HEK293 (cell line): ENCODE data around the gene SLC25A13.

Experiments
- CTCF ChIA-PET: fragments of 350-600 bp; formaldehyde crosslinking; extraction: SDS; loops from one replicate; lab custom pipeline; 2021; ENCODE audit warnings: antibody characterized with exemption; lab: Yijun Ruan, JAX
- POLR2A ChIA-PET: fragments of 300-600 bp; formaldehyde crosslinking; extraction: SDS; loops from one replicate; lab custom pipeline; 2020; ENCODE audit warnings: antibody characterized with exemption, inconsistent platforms; lab: Yijun Ruan, JAX
- H3K27ac ChIP-seq: fragments of 200-500 bp; sonication (Bioruptor generic); 2 replicates; pipeline ENCODE4 v1.5.1; 2014; ENCODE audit warnings: low read depth, low read length, control low read depth, inconsistent platforms; ENCODE audit errors: extremely low read depth
- H3K36me3 ChIP-seq, 2 experiments: fragments of 200-500 bp in 1 of 2; sonication (Bioruptor generic) in 1 of 2; 1 replicate in 1 of 2; 2 replicates in 1 of 2; pipeline ENCODE4 v1.5.1; 2014 to 2017; ENCODE audit warnings: inconsistent platforms in 2 of 2, low read length in 2 of 2; ENCODE audit not compliant: control insufficient read depth in 2 of 2, insufficient read depth in 1 of 2
- H3K4me1 ChIP-seq: fragments of 200-500 bp; sonication (Bioruptor generic); 2 replicates; pipeline ENCODE4 v1.5.1; 2014; ENCODE audit warnings: mild to moderate bottlenecking, low read length, inconsistent platforms; ENCODE audit not compliant: control insufficient read depth, insufficient read depth
- H3K4me3 ChIP-seq: 2 replicates; pipeline ENCODE4 v1.5.1; 2011; ENCODE audit warnings: low read depth, mild to moderate bottlenecking, control low read depth, low read length, moderate library complexity
- H3K9me3 ChIP-seq: fragments of 200-500 bp; sonication (Bioruptor generic); 2 replicates; pipeline ENCODE4 v1.5.1; 2014; ENCODE audit warnings: low read depth, low read length, inconsistent platforms; ENCODE audit not compliant: control insufficient read depth, insufficient read depth
- INSM2 ChIP-seq: fragments of 450-650 bp; formaldehyde crosslinking; IDR thresholded peaks from 2 replicates; pipeline ENCODE4 v1.5.1; 2016; ENCODE audit warnings: missing biosample characterization, missing genetic modification characterization
- KLF1 ChIP-seq: fragments of 450-650 bp; formaldehyde crosslinking; IDR thresholded peaks from 2 replicates; pipeline ENCODE4 v1.5.1; 2016; ENCODE audit warnings: missing biosample characterization, missing genetic modification characterization
- KLF16 ChIP-seq: fragments of 450-650 bp; formaldehyde crosslinking; IDR thresholded peaks from 2 replicates; pipeline ENCODE4 v1.5.1; 2017; ENCODE audit warnings: missing biosample characterization, missing genetic modification characterization
- PRDM10 ChIP-seq: fragments of 450-650 bp; formaldehyde crosslinking; IDR thresholded peaks from 2 replicates; pipeline ENCODE4 v1.5.1; 2016; ENCODE audit warnings: missing biosample characterization, missing genetic modification characterization
- SP2 ChIP-seq: fragments of 450-650 bp; formaldehyde crosslinking; IDR thresholded peaks from 2 replicates; pipeline ENCODE4 v1.5.1; 2016; ENCODE audit warnings: missing biosample characterization, missing genetic modification characterization
- SP3 ChIP-seq: fragments of 450-650 bp; formaldehyde crosslinking; IDR thresholded peaks from 2 replicates; pipeline ENCODE4 v1.5.1; 2016; ENCODE audit warnings: missing biosample characterization, missing genetic modification characterization
- ZBTB1 ChIP-seq: fragments of 450-650 bp; formaldehyde crosslinking; IDR thresholded peaks from 2 replicates; pipeline ENCODE4 v1.5.1; 2016; ENCODE audit warnings: missing biosample characterization, missing genetic modification characterization
- ZBTB10 ChIP-seq: fragments of 450-650 bp; formaldehyde crosslinking; IDR thresholded peaks from 2 replicates; pipeline ENCODE4 v1.5.1; 2016; ENCODE audit warnings: missing biosample characterization, missing genetic modification characterization
- ZBTB17 ChIP-seq: fragments of 450-650 bp; formaldehyde crosslinking; IDR thresholded peaks from 2 replicates; pipeline ENCODE4 v1.5.1; 2016; ENCODE audit warnings: missing biosample characterization, missing genetic modification characterization
- ZEB2 ChIP-seq: fragments of 450-650 bp; formaldehyde crosslinking; IDR thresholded peaks from 2 replicates; pipeline ENCODE4 v1.5.1; 2016; ENCODE audit warnings: missing biosample characterization, missing genetic modification characterization
- ZNF175 ChIP-seq: fragments of 450-650 bp; formaldehyde crosslinking; IDR thresholded peaks from 2 replicates; pipeline ENCODE4 v1.5.1; 2016; ENCODE audit warnings: missing biosample characterization, missing genetic modification characterization
- ZNF211 ChIP-seq: fragments of 450-650 bp; formaldehyde crosslinking; IDR thresholded peaks from 2 replicates; pipeline ENCODE4 v1.5.1; 2016; ENCODE audit warnings: low read depth, missing biosample characterization, missing genetic modification characterization
- ZNF23 ChIP-seq: fragments of 450-650 bp; formaldehyde crosslinking; IDR thresholded peaks from 2 replicates; pipeline ENCODE4 v1.5.1; 2016; ENCODE audit warnings: missing biosample characterization, missing genetic modification characterization, borderline replicate concordance
- ZNF266 ChIP-seq: fragments of 450-650 bp; formaldehyde crosslinking; IDR thresholded peaks from 2 replicates; pipeline ENCODE4 v1.5.1; 2016; ENCODE audit warnings: missing biosample characterization, missing genetic modification characterization, low read depth
- ZNF311 ChIP-seq: fragments of 450-650 bp; formaldehyde crosslinking; IDR thresholded peaks from 2 replicates; pipeline ENCODE4 v1.5.1; 2017; ENCODE audit warnings: missing biosample characterization, missing genetic modification characterization, borderline replicate concordance
- ZNF324 ChIP-seq: fragments of 450-650 bp; formaldehyde crosslinking; IDR thresholded peaks from 2 replicates; pipeline ENCODE4 v1.5.1; 2016; ENCODE audit warnings: missing biosample characterization, missing genetic modification characterization
- ZNF394 ChIP-seq: fragments of 450-650 bp; formaldehyde crosslinking; IDR thresholded peaks from 2 replicates; pipeline ENCODE4 v1.5.1; 2016; ENCODE audit warnings: missing biosample characterization, missing genetic modification characterization, mild to moderate bottlenecking, moderate library complexity, borderline replicate concordance
- ZNF449 ChIP-seq: fragments of 450-650 bp; formaldehyde crosslinking; IDR thresholded peaks from 2 replicates; pipeline ENCODE4 v1.5.1; 2017; ENCODE audit warnings: missing biosample characterization, mild to moderate bottlenecking, missing genetic modification characterization, moderate library complexity
- ZNF514 ChIP-seq: fragments of 450-650 bp; formaldehyde crosslinking; IDR thresholded peaks from 2 replicates; pipeline ENCODE4 v1.5.1; 2016; ENCODE audit warnings: missing biosample characterization, missing genetic modification characterization
- ZNF544 ChIP-seq: fragments of 450-650 bp; formaldehyde crosslinking; IDR thresholded peaks from 2 replicates; pipeline ENCODE4 v1.5.0; 2017; ENCODE audit warnings: missing biosample characterization, missing genetic modification characterization
- ZNF621 ChIP-seq: fragments of 450-650 bp; formaldehyde crosslinking; IDR thresholded peaks from 2 replicates; pipeline ENCODE4 v1.5.1; 2017; ENCODE audit warnings: missing biosample characterization, missing genetic modification characterization
- ZXDB ChIP-seq: fragments of 450-650 bp; formaldehyde crosslinking; IDR thresholded peaks from 2 replicates; pipeline ENCODE4 v1.5.1; 2016; ENCODE audit warnings: missing biosample characterization, missing genetic modification characterization
- TF ChIP-seq, protein P1 (sequence below): fragments of 450-650 bp; formaldehyde crosslinking; IDR thresholded peaks from 2 replicates; pipeline ENCODE4 v1.5.1; 2016; ENCODE audit warnings: missing biosample characterization, missing genetic modification characterization
- TF ChIP-seq, protein P2 (sequence below): fragments of 450-650 bp; formaldehyde crosslinking; IDR thresholded peaks from 2 replicates; pipeline ENCODE4 v1.5.1; 2017; ENCODE audit warnings: missing biosample characterization, missing genetic modification characterization

Gene SLC25A13

DNA sequence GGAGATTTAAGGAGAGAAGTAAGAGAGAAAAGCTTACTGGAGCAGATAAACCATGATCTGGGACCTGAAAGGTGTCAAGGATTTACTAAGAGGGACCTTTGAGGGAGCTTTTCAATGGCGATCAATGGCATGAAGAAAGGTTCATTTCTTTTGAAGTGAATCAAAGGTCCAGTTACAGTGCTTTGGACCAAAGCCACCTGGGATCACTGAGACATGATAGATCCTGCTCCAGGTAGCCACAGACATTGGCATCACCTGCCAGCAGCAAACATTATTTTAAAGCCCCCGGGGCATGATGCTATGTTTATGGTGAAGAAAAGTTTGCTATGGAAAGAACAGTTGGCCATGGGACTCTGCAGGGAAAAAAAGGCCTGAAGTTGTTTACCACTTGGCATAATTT, 109.4 kb downstream of the SLC25A13 start:
- H3K4me1 ChIP-seq, result no peaks in the 10 kb centered on the region
- no peaks in the 10 kb centered on the region; a peak in 1 of 3 replicates for H3K36me3 ChIP-seq
- no peak overlapping the region for H3K4me3 ChIP-seq
- no peaks in the 10 kb centered on the region for H3K9me3 ChIP-seq
- TF ChIP-seq ZNF621 (tag by site-specific recombination) (no peak), ZNF175 (tag by site-specific recombination) (no peak), ZNF23 (no peak), SP3 (tag by site-specific recombination) (no peak), ZNF449 (tag by site-specific recombination) (no peak), INSM2 (tag by site-specific recombination) (no peak)
- H3K27ac ChIP-seq, result no peak overlapping the region
- ChIA-PET POLR2A (no interaction called here), CTCF (no interaction called here)

GRCh38 chr7:96211954-96212353, 109.9 kb downstream of the SLC25A13 start:
- POLR2A ChIA-PET, result no interaction called here
- Histone ChIP-seq H3K9me3 (no peaks in the 10 kb centered on the region), H3K27ac (no peak overlapping the region), H3K4me3 (no peak overlapping the region), H3K4me1 (no peaks in the 10 kb centered on the region), H3K36me3 (no peaks in the 10 kb centered on the region; a peak in 1 of 3 replicates)
- CTCF ChIA-PET, result no interaction called here
- TF ChIP-seq SP2 (tag by site-specific recombination), result no peak
- no peak for TF ChIP-seq ZBTB10
- no peak for TF ChIP-seq ZNF394 (tag by site-specific recombination)
- TF ChIP-seq ZBTB17, result no peak
- no peak for TF ChIP-seq ZXDB (tag by site-specific recombination)
- TF ChIP-seq, protein P1, sequence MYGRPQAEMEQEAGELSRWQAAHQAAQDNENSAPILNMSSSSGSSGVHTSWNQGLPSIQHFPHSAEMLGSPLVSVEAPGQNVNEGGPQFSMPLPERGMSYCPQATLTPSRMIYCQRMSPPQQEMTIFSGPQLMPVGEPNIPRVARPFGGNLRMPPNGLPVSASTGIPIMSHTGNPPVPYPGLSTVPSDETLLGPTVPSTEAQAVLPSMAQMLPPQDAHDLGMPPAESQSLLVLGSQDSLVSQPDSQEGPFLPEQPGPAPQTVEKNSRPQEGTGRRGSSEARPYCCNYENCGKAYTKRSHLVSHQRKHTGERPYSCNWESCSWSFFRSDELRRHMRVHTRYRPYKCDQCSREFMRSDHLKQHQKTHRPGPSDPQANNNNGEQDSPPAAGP (tag by site-specific recombination), result no peak
- no peak for TF ChIP-seq ZNF211 (tag by site-specific recombination)
- TF ChIP-seq, protein P2, sequence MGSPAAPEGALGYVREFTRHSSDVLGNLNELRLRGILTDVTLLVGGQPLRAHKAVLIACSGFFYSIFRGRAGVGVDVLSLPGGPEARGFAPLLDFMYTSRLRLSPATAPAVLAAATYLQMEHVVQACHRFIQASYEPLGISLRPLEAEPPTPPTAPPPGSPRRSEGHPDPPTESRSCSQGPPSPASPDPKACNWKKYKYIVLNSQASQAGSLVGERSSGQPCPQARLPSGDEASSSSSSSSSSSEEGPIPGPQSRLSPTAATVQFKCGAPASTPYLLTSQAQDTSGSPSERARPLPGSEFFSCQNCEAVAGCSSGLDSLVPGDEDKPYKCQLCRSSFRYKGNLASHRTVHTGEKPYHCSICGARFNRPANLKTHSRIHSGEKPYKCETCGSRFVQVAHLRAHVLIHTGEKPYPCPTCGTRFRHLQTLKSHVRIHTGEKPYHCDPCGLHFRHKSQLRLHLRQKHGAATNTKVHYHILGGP, result no peak
- TF ChIP-seq ZEB2 (tag by site-specific recombination), result no peak
- TF ChIP-seq ZBTB1, result no peak
- TF ChIP-seq KLF1 (tag by site-specific recombination), result no peak
- TF ChIP-seq ZNF266, result no peak
- no peak for TF ChIP-seq ZNF514
- no peak for TF ChIP-seq ZNF544 (tag by site-specific recombination)
- TF ChIP-seq ZNF311 (tag by site-specific recombination), result no peak
- TF ChIP-seq PRDM10 (tag by site-specific recombination), result no peak
- no peak for TF ChIP-seq ZNF324 (tag by site-specific recombination)
- TF ChIP-seq KLF16, result no peak
